Measurements from ENCODE around the gene MYL12B. TPM values are rescaled to one million over a fixed set of nuclear protein-coding genes. Genes with fewer than 3 reads are reported as not detected.
A peak's percentile ranks its signal among the peaks of the same experiment; 100 is the strongest.

Gene MYL12B
- total RNA-seq, 6 experiments from 2014 or later = 113 to 281 (median 185) TPM

- TF ChIP-seq CTCF (IDR thresholded peaks at IDR 0.05) (no peak), POLR2A (IDR thresholded peaks at IDR 0.05) (peak; percentile 23)
Measured at GRCh38 chr18:3233433-3234168, 28.3 kb upstream of the MYL12B start.

DNA sequence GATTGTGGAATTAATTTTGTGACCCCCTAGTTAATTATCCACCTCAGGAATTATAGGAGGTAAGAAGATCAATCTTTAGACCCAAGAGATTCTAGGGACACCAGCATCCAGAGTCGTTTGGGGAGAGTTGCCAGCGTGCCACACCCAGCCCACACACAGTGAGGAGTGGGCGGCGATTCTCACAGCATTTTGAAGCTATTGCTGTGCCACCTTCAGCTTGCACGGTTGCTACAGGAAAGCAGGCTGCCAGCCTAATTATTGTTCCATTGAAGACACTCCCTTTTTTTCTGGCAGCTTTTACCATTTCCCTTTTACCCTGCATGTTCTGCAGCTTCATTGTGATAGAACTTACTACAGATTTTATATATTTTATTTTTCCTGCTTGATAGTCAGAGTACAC lies 27.5 kb upstream of the MYL12B start:
- 35% methylated on average over 5 of the region's 5 CpGs for WGBS (ENCODE audit: insufficient coverage, low coverage, low lambda C conversion rate, missing lambda C conversion rate)
- Histone ChIP-seq H3K4me3 (no peak overlapping the region), H3K27ac (peak overlapping the region; percentile 37 to 88 (median 70)), H3K27me3 (no peaks in the 10 kb centered on the region), H3K36me3 (no peaks in the 10 kb centered on the region), H3K9me3 (no peaks in the 10 kb centered on the region), H3K4me1 (peaks cover 0 to 37% (median 17%) of the 10 kb centered on the region in 4 donors)
- ATAC-seq (peak in 2 of 4 donors; percentile 5 to 10), DNase-seq (peak in 1 of 3 donors; percentile 34)
- TF ChIP-seq CTCF (IDR thresholded peaks at IDR 0.05) (no peak), POLR2A (IDR thresholded peaks at IDR 0.05) (no peak)
- intact Hi-C loops (cut with DNase I) = loop anchor here in 1 of 2 donors (10.0 kb wide), 1 partner anchor 80 kb away; no protein-coding TSS in a partner anchor

More at GRCh38 chr18:3233433-3234168, 28.3 kb upstream of the MYL12B start:
- intact Hi-C loops (cut with DNase I) = loop anchor here in 1 of 2 donors (10.0 kb wide), 1 partner anchor 79 kb away; no protein-coding TSS in a partner anchor
- DNase-seq (no peak), ATAC-seq (peak; percentile 60 to 79 (median 72))
- no peaks in the 10 kb centered on the region for H3K36me3 ChIP-seq
- H3K9me3 ChIP-seq = no peaks in the 10 kb centered on the region
- H3K4me3 ChIP-seq = no peak overlapping the region
- no peaks in the 10 kb centered on the region for H3K27me3 ChIP-seq
- peak overlapping the region; percentile 55 to 88 (median 70) for H3K27ac ChIP-seq
- H3K4me1 ChIP-seq = peaks cover 0 to 37% (median 17%) of the 10 kb centered on the region in 4 donors
- 30% methylated on average over 4 of the region's 4 CpGs for WGBS (ENCODE audit: insufficient coverage, low coverage, low lambda C conversion rate, missing lambda C conversion rate)

DNA sequence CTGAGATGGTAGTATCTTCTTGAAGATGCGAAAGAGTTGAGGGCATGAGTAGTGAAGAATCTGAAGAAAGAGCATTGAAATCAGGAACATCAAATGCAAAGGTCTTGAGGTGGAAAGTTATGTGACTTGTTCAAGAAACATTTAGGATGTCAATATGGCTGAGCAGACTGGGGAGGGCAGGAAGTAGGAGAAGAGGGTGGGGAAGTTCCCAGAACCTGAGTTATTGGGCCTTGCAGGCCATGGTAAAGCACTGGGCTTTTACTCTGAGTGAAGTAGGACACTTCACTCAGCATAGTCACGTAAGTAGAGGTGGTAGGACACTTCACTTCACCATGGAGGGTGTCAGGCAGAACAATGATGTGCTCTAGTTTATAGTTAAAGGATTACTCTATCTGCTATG lies 26.1 kb upstream of the MYL12B start:
- Histone ChIP-seq H3K27ac (no peak overlapping the region), H3K9me3 (no peaks in the 10 kb centered on the region), H3K36me3 (no peaks in the 10 kb centered on the region), H3K4me1 (peaks cover 0 to 37% (median 17%) of the 10 kb centered on the region in 4 donors), H3K27me3 (no peaks in the 10 kb centered on the region), H3K4me3 (no peak overlapping the region)
- WGBS (ENCODE audit: insufficient coverage, low coverage, low lambda C conversion rate, missing lambda C conversion rate) = 100% methylated on average over 1 of the region's 2 CpGs
- ATAC-seq (no peak), DNase-seq (no peak)
- intact Hi-C loops (cut with DNase I) = loop anchor here in 1 of 2 donors (10.0 kb wide), 1 partner anchor 81 kb away; no protein-coding TSS in a partner anchor
- no peak for TF ChIP-seq POLR2A (IDR thresholded peaks at IDR 0.05)
- no peak for TF ChIP-seq CTCF (IDR thresholded peaks at IDR 0.05)

DNA sequence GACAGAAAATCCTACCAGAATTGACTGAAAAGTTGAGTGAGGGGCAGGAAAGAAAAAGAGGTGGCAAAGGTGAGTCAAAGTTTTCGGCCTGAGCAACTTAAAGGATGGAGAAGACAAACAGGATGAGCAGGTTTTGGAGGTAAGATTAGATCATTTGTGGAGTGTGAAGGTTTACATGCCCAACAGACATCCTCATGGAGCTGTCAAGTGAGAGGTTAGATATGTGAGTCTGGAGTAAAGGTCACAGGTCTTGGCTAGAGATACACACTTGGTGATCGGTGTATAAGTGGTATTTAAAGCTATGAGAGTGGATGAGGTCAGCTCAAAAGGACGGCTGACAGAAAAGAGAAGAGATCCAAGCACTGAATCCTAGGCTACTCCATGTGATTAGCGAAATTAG lies 25.5 kb upstream of the MYL12B start:
- ATAC-seq = no peak
- WGBS (ENCODE audit: insufficient coverage, low coverage, low lambda C conversion rate, missing lambda C conversion rate) = 70% methylated on average over 2 of the region's 4 CpGs
- DNase-seq = no peak
- Histone ChIP-seq H3K36me3 (no peaks in the 10 kb centered on the region), H3K27ac (no peak overlapping the region), H3K27me3 (no peaks in the 10 kb centered on the region), H3K9me3 (no peaks in the 10 kb centered on the region), H3K4me1 (peaks cover 0 to 31% (median 15%) of the 10 kb centered on the region in 4 donors), H3K4me3 (no peak overlapping the region)
- intact Hi-C loops (cut with DNase I) = loop anchor here in 1 of 2 donors (10.0 kb wide), 1 partner anchor 82 kb away; no protein-coding TSS in a partner anchor
- TF ChIP-seq CTCF (IDR thresholded peaks at IDR 0.05) (no peak), POLR2A (IDR thresholded peaks at IDR 0.05) (no peak)

All from right lobe of liver (tissue), 6 donors.